ENCODE data around the gene ELAC1. TPM values are rescaled to one million over a fixed set of nuclear protein-coding genes. Genes with fewer than 3 reads are reported as not detected.
"Not testable (repeated sequence)": the region's sequence is repeated elsewhere in the genome, so short reads cannot be mapped to it uniquely, and the experiment has no call there.

The ELAC1 gene
- total and polyA plus RNA-seq, 8 donors = 5.2 to 13.9 (median 11.8) TPM

DNA sequence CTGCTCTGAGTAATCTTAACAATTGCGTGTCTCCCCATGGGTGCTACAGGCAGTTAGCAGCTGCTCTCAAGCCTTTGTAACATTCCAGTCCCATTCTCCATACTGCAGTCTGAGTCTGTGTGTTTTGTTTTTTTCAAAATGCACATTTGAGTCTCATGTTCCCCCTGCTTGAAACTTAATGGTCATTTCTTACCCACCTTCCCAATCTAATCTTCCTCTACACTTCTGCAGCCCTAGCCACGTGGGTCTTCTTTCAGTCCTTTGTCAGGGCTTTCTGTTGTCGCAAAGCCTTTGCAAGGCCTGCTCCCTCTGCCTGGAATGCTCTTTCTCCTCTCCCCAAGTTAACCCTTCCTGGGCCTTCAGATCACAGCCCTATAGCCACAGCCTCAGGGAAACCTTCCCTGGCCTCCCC lies 24.5 kb downstream of the ELAC1 start:
- ATAC-seq (no peak), DNase-seq (no peak)
- no peak overlapping the region for H3K27ac ChIP-seq
- TF ChIP-seq, protein P1, sequence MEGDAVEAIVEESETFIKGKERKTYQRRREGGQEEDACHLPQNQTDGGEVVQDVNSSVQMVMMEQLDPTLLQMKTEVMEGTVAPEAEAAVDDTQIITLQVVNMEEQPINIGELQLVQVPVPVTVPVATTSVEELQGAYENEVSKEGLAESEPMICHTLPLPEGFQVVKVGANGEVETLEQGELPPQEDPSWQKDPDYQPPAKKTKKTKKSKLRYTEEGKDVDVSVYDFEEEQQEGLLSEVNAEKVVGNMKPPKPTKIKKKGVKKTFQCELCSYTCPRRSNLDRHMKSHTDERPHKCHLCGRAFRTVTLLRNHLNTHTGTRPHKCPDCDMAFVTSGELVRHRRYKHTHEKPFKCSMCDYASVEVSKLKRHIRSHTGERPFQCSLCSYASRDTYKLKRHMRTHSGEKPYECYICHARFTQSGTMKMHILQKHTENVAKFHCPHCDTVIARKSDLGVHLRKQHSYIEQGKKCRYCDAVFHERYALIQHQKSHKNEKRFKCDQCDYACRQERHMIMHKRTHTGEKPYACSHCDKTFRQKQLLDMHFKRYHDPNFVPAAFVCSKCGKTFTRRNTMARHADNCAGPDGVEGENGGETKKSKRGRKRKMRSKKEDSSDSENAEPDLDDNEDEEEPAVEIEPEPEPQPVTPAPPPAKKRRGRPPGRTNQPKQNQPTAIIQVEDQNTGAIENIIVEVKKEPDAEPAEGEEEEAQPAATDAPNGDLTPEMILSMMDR (IDR thresholded peaks at IDR 0.05) = no peak
- intact Hi-C loops (cut with DNase I) = no loop called here
- no peaks in the 10 kb centered on the region for H3K9me3 ChIP-seq
- peaks cover 0 to 4% of the 10 kb centered on the region in 2 donors for H3K36me3 ChIP-seq
- no peaks in the 10 kb centered on the region for H3K4me1 ChIP-seq
- no peak overlapping the region for H3K4me3 ChIP-seq
- H3K27me3 ChIP-seq = no peaks in the 10 kb centered on the region

DNA sequence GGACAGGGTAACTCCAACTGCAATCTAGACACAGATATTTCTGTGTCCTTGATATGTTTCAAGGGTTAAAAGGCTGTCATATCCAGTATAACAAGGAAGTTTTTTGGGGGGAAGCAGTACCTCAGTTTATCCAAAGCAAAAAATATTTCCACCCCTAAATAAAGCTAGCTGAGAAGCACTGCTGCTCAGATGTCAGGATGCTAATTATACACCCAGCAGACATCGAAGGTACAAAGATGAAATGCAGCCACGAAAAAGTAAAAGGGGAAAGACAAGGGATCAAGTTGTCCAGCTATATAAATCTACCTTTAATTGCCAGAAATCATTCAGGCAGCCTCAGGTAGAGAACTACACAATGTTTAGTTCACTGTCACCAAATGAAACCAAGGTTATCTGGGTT lies 26.2 kb downstream of the ELAC1 start:
- no peaks in the 10 kb centered on the region for H3K4me1 ChIP-seq
- TF ChIP-seq, protein P1 (IDR thresholded peaks at IDR 0.05) = no peak
- ATAC-seq (no peak), DNase-seq (no peak)
- H3K9me3 ChIP-seq = no peaks in the 10 kb centered on the region
- H3K36me3 ChIP-seq = no peaks in the 10 kb centered on the region
- no peak overlapping the region for H3K27ac ChIP-seq
- intact Hi-C loops (cut with DNase I) = no loop called here
- no peak overlapping the region for H3K4me3 ChIP-seq
- no peaks in the 10 kb centered on the region for H3K27me3 ChIP-seq

DNA sequence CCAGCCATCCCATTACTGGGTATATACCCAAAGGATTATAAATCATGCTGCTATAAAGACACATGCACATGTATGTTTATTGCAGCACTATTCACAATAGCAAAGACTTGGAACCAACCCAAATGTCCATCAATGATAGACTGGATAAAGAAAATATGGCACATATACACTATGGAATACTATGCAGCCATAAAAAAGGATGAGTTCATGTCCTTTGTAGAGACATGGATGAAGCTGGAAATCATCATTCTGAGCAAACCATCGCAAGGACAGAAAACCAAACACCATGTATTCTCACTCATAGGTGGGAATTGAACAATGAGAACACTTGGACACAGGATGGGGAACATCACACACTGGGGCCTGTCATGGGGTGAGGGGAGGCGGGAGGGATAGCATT lies 35.3 kb downstream of the ELAC1 start:
- H3K9me3 ChIP-seq; H3K27me3 ChIP-seq; H3K4me3 ChIP-seq; H3K4me1 ChIP-seq; DNase-seq; H3K36me3 ChIP-seq; intact Hi-C loops (cut with DNase I); ATAC-seq; H3K27ac ChIP-seq: not testable (repeated sequence)

DNA sequence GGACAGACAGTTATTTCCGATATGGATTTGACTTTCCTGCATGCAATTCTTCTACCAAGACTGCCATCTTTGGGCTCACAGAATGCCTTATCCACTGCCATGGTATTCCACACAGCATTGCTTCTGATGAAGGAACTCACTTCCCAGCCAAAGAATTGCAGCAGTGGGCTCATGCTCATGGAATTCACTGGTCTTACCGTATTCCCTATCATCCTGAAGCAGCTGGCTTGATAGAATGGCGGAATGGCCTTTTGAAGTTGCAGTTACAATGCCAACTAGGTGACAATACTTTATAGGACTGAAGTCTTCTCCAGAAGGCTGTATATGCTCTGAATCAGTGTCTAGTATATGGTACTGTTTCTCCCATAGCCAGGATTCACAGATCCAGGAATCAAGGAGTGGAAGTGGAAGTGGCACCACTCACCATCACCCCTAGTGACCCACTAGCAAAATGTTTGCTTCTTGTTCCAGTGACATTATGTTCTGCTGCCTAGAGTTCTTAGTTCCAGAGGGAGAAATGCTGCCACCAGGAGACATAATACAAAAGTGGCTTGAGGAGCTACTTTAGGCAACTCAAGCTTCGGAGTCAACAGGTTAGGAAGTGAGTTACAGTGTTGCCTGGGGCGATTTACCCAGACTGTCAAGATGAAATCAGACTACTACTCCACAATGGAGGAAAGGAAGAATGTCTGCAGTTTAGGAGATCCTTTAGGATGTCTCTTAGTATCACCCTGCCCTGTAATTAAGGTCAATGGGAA lies 38.4 kb downstream of the ELAC1 start:
- no peak overlapping the region for H3K4me3 ChIP-seq
- H3K27ac ChIP-seq = no peak overlapping the region
- H3K9me3 ChIP-seq = no peaks in the 10 kb centered on the region
- intact Hi-C loops (cut with DNase I) = no loop called here
- no peak for DNase-seq
- no peaks in the 10 kb centered on the region for H3K36me3 ChIP-seq
- peaks cover 0 to 4% of the 10 kb centered on the region in 2 donors for H3K4me1 ChIP-seq
- no peaks in the 10 kb centered on the region for H3K27me3 ChIP-seq
- TF ChIP-seq, protein P1 (IDR thresholded peaks at IDR 0.05) = no peak
- ATAC-seq = peak; percentile 68

DNA sequence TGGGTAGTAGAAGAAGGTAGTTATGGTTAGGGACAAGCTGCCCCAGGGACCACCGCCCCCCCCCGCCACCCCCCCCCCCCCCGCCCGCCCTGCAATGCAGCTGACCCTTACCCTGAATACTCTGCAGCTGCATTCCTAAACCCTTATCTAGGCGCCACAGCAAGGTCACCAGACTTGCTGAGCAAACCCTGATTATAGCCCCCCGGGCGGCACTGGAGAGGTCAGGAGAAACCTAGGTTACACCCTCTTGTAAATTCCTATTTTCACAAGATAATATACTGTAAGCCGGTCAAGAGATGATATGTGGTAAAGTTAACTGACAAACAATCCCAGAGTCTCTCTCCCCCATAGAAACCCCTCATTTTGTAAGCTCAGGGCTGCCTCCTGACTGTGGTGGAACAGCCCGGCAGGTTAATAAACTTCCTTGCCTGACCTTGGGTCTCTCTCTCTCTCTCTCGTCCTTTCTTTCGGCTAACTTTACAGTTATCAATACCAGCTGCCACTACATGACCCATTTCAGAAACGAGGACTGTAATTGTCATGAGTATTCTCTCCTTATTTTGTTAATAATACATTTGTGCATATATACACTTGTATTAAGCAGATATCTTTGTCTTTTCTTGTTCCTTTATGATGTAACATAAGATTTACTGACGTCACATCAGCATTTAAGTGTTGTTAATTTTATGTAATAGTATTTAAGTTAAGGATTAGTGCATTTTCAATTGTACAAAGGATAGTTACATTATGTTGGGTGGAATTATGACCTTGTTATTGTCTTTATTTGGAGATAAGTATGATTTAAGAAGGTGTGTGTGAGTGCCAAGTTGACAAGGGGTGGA lies 39.3 kb downstream of the ELAC1 start:
- no peak for ATAC-seq
- no peak overlapping the region for H3K4me3 ChIP-seq
- DNase-seq = no peak
- intact Hi-C loops (cut with DNase I) = no loop called here
- peaks cover 0 to 4% of the 10 kb centered on the region in 2 donors for H3K4me1 ChIP-seq
- H3K27me3 ChIP-seq = no peaks in the 10 kb centered on the region
- no peak overlapping the region for H3K27ac ChIP-seq
- TF ChIP-seq, protein P1 (IDR thresholded peaks at IDR 0.05) = no peak
- H3K9me3 ChIP-seq = no peaks in the 10 kb centered on the region
- H3K36me3 ChIP-seq = no peaks in the 10 kb centered on the region
